Stimulated activated CD8-positive, alpha-beta memory T cell treated with anti-CD3 and anti-CD28 coated beads, Interleukin-7, amount 100 ng/mL, for 1 hour (primary cell): ENCODE results near the gene MIEF1.

Experiments
- DNase-seq, 2 donors: peaks; one replicate each; pipeline ENCODE4 v3.0.0-alpha.2; 2020; ENCODE audit warnings: low read depth in 2 of 2

The MIEF1 gene

DNA sequence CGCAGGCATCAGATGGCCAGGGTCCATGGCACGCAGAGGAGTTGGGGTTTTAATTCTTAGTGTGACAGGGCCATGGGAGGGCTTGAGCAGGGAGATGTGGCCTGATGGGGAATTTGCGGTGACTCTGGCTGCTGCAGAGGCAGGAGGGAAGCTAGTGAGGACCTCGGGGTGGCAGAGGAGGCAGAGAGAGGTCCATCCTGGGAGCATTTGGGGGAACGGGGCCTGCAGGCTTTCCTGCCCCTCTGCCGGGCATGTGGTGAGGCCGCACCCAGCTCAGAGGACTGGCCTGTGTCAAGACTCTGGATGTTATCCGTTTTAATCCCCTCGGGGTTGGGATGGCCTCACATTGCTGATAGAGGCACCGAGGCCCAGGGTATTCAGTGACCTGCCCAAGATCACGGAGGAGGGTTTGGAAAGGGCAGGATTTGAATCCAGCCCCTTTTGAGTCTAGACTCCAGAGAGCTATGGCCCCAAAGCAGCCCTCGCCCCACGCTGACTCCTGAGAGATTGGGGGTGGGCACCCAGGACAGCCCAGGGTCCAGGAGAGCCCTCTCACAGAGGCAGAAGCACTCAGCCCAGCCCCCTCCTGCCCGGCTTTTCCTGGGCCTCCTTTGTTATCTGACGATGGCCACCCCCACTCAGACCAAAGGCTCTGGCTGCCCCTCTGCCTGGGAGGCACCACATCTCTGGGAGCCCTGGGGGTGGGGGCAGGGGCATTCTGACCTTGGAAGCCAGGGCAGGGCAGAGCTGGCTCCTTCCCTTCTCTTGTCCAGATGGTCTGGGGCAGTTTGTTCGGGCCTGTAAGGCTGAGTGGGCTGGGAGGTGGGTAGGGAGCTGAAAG is 31.4 kb upstream of the MIEF1 start:
- DNase-seq = no peak

DNA sequence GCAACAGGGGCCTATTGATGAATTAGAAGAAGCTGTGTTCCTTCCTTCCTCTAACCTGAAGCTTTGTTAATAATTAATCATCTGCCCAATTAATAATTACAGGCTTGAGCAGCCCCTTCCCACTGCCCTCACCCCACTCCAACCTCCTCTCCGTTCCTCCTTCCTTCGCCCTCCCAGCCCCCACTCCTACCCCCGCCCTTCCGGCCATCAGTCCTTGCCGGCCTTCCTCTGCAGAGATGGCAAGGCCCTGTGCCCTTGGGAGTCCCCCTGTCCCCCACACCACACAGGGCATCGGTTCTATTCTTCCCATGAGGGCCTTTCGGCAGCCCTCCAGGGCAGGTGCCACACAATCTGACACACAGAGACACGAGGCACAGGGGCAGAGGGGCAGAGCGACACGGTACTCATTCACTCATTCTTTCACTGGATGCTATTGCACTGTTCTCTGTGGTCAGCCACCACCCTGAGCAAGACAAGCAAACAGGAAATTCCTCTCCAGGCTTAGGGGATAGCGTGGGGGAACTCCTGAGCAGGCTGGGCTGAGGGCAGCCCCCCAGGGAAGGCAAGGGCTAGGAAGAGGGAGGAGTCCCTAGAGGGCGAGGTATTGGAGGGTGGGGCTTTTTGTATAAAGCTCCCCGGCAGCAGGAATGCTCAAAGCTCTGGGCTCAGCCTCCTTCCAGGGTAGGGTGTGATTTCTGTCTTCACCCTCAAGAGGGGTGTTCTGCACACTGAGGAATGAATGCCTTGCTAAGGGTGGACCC is 30.5 kb upstream of the MIEF1 start:
- no peak for DNase-seq

GRCh38 chr22:39472570-39473556 is 29.2 kb upstream of the MIEF1 start:
- DNase-seq = no peak

GRCh38 chr22:39473851-39474250 is 28.2 kb upstream of the MIEF1 start:
- DNase-seq = no peak

DNA sequence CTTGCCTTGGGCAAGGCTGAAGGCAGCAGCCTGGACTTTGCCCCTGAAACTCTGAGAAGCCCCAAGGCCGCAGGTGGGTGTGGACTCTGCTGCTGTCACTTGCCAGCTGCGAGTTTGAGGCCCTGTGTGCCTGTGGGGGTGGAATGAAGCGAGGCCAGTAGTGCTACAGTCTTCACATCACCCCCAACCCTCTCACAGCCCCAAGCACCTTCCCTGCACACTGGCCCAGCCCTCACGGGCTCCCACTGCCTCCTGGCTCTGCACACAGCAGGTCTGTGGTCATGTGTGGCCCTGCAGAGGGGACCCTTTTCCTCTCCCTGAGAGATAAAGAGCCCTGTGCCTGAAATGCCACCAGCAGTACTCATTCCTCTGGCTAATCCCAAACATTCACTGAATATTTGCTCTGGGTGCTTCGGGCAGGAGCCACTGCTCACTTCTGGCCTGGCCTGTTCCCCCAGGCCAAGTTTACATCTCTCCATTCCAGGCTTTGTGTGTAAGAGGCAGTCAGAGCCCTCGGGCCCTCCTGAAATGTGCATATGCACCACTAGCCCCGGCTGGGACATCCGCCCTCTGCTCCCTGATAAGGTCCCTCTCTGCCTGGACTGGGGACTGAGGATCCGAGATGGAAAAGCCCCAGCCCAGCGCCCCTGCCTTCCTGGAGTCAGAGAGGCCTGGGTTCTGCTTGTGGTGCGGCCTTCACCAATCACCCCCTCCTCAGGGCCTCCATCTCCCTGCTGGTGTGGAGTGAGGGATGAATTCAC is 27.6 kb upstream of the MIEF1 start:
- no peak for DNase-seq

DNA sequence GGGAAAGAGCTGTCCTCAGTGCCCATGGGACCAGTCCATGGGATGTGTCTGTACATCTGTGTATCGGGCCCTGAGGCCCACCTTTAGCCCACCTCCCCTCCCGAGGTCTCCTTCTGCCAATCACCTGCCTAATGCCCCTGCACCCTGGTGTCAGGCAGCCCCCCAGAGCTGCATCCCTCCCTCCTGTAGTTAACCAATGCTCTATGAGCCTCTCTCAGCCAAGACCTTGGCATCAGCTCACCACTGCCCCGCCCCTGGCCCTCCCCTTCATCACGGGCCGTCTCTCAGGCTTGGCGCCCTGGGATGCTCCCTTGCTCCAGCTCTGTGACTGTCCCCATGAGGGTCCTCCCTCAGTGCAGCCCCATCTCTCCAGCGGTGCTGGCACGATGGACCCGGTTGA is 26.8 kb upstream of the MIEF1 start:
- no peak for DNase-seq

- no peak for DNase-seq
These were observed 26.2 kb upstream of the MIEF1 start for GRCh38 chr22:39475902-39476301.

DNA sequence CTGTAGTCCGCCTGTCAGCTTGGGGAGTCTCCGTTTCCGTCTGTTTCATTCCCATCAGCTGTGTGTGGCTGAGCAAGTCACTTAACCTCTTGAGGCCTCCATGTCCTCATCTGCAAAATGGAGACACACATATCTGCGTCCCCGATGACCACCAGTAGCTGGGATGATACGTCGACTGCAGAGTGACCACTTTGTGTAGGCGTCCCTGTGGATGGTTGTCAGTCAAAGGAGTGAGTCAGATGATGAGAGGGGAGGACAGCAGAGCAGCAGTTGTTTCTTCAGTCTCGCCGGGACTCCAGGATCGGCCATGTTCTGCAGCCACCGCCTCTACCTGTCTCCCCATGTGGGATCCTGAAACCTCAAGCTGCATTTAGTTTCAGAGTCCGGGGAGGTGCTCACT is 25.4 kb upstream of the MIEF1 start:
- no peak for DNase-seq

DNA sequence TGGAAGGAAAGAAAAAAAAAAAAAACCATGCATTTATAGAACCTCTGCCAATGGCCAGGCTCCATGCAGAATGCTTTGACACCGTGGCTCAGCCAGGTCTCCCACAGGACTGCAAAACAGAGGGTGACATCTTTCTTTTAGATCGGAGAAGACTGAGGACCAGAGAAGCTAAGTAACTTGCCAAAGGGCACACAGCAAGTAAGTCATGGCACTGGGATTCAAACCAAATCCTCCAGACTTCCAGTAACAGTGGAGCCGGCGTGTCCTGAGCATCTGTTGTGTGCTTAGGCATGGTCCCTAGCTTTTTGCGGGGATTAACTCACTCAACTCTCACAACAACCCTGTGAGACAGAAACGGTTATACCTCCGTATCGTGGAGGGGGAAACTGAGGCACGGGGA is 24.5 kb upstream of the MIEF1 start:
- DNase-seq = no peak

DNA sequence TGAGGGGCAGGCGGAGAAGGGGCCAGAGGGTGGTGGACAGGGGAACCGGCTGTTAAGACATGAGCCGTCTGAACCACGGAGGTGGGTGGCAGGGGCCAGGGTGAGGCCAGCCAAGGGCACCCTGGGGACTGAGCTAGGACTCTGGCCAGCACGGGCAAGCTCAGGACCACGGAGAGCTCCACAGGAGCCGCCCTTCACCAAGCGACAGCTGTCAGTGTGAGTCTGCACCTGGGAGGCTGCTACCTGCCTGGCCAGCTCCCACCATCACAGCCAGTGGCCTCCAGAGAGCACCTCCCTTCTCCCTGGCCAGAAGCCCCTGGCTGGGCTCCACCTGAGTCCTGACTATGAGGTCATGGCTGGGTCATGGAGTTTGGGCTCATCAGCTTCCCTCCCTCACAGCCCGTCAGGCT is 23.6 kb upstream of the MIEF1 start:
- DNase-seq = no peak

- DNase-seq = no peak
These were observed 22.8 kb upstream of the MIEF1 start for GRCh38 chr22:39479254-39479653.

DNA sequence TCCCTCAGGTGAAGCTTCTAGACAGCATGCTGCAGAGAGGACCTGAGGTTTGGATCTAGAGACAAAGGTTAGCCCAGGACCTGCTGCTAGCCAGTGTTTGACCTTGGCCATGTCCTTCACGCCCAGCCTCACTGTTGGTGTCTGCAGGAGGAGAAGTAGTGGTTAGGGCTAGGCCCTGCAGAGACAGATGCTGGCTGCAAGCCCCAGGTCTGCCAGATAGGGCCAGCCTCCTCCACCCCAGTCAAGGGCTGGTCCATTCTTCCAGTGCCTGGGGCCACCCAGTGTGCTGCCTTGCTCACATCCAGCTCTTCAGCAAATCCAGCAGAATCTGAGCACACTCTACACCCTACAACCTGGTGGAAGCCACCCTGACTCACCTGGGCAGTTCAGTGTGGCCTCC is 21.5 kb upstream of the MIEF1 start:
- no peak for DNase-seq

DNA sequence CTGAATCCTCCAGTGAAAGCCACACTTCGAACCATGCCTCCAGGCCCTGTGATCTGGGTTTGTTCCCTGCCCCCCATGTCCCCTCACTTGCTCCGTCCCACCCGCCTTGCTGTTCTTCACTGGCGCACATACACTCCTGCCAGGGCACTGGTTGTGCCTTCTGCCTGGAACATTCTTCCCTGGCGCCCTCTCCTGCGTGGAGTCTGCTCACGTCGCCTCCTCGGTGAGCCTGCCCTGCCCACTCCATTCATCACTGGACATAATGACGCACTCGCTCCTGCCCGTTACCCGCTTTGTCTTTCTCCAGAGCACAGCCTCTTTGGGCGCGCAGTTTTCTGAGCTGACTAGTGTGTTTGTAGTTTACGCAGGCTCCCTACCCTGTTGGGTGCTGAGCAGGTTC is 21.0 kb upstream of the MIEF1 start:
- DNase-seq = no peak

GRCh38 chr22:39481595-39481994 is 20.5 kb upstream of the MIEF1 start:
- DNase-seq = no peak

DNA sequence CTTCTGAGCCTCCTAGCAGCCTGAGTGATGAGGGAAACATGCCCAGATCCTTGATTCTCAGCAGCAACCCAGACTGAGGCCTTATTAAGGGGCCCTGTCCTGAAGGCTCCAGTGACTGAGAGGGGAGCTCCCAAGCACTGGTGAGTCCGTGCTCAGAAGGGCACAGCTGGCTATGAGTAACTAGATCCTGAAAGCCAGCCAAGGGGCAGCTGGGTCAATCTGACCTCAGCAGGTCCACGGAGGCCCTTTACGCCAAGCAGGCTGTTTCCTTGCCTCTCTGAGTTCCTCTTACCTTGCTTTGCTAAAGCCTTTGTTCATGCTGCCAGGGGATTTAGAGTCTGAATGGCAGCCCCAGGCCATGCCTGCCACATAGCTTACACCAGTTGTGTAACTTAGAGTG is 19.3 kb upstream of the MIEF1 start:
- DNase-seq = no peak

DNA sequence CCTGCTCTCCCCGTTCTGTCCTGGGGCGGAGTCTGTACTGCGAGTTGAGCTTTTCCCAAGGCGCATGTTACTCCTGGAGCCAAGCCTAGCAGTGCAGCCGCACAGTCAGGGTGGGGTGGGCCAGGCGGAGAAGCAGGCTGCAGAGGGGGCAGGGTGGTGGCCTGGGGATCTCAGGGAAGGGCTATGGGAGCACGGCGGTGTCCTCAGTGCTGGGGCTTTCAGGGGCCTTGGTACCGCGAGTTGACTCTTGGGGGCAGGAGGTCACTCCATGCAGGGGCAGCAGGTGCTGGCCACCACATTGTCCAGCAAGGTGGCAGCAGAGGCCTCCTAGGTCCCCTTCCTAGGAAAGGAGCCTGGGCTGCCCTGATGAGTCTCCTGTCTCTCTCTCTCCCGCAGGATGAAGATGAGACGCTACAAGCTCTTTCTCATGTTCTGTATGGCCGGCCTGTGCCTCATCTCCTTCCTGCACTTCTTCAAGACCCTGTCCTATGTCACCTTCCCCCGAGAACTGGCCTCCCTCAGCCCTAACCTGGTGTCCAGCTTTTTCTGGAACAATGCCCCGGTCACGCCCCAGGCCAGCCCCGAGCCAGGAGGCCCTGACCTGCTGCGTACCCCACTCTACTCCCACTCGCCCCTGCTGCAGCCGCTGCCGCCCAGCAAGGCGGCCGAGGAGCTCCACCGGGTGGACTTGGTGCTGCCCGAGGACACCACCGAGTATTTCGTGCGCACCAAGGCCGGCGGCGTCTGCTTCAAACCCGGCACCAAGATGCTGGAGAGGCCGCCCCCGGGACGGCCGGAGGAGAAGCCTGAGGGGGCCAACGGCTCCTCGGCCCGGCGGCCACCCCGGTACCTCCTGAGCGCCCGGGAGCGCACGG is 14.9 kb upstream of the MIEF1 start:
- no peak for DNase-seq

DNA sequence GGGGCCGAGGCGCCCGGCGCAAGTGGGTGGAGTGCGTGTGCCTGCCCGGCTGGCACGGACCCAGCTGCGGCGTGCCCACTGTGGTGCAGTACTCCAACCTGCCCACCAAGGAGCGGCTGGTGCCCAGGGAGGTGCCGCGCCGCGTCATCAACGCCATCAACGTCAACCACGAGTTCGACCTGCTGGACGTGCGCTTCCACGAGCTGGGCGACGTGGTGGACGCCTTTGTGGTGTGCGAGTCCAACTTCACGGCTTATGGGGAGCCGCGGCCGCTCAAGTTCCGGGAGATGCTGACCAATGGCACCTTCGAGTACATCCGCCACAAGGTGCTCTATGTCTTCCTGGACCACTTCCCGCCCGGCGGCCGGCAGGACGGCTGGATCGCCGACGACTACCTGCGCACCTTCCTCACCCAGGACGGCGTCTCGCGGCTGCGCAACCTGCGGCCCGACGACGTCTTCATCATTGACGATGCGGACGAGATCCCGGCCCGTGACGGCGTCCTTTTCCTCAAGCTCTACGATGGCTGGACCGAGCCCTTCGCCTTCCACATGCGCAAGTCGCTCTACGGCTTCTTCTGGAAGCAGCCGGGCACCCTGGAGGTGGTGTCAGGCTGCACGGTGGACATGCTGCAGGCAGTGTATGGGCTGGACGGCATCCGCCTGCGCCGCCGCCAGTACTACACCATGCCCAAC is 14.1 kb upstream of the MIEF1 start:
- DNase-seq = no peak

DNA sequence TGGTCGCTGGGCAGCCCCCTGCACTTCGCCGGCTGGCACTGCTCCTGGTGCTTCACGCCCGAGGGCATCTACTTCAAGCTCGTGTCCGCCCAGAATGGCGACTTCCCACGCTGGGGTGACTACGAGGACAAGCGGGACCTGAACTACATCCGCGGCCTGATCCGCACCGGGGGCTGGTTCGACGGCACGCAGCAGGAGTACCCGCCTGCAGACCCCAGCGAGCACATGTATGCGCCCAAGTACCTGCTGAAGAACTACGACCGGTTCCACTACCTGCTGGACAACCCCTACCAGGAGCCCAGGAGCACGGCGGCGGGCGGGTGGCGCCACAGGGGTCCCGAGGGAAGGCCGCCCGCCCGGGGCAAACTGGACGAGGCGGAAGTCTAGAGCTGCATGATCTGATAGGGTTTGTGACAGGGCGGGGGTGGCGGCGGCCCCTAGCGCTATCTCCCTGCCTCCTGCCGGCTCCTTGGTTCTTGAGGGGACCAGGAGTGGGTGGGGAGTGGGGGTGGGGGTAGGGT is 13.5 kb upstream of the MIEF1 start:
- no peak for DNase-seq
